Activated CD4-positive, alpha-beta T cell treated with anti-CD3 and anti-CD28 coated beads for 4 hours (primary cell): Measurements from ENCODE around the gene RNLS.
"Not testable (repeated sequence)": the region's sequence is repeated elsewhere in the genome, so short reads cannot be mapped to it uniquely, and the experiment has no call there.

Experiments
- DNase-seq, 2 donors: peaks; one replicate each; pipeline ENCODE4 v3.0.0-alpha.2; 2020

The RNLS gene

GRCh38 chr10:88332503-88333247 is 250.4 kb downstream of the RNLS start:
- DNase-seq, result no peak

GRCh38 chr10:88330174-88330573 is 252.9 kb downstream of the RNLS start:
- no peak for DNase-seq

- DNase-seq, result no peak
These were observed 260.6 kb downstream of the RNLS start for GRCh38 chr10:88322324-88323063.

GRCh38 chr10:88319960-88320517 is 263.1 kb downstream of the RNLS start:
- no peak for DNase-seq

DNA sequence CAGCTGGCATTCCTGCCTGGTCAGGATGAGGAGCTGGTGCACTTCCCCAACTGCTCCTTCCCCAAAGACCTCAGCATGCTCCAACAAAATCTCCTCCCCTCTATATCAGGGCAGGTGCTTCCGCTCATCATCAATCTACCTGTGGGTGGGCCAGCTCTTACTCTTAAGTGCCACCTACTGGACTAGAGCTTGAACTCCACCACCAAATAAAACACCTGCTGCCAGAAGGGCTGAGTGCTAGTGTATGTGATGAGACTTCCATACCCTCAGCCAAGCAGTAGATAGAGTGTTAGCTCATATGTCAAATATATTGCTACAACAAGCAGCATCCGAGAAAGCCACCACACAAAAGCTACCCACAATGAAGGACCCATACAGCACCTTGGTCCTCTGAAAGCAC is 264.3 kb downstream of the RNLS start:
- DNase-seq, result no peak

GRCh38 chr10:88317099-88317498 is 266.0 kb downstream of the RNLS start:
- no peak for DNase-seq

GRCh38 chr10:88316292-88316861 is 266.7 kb downstream of the RNLS start:
- DNase-seq, result no peak

DNA sequence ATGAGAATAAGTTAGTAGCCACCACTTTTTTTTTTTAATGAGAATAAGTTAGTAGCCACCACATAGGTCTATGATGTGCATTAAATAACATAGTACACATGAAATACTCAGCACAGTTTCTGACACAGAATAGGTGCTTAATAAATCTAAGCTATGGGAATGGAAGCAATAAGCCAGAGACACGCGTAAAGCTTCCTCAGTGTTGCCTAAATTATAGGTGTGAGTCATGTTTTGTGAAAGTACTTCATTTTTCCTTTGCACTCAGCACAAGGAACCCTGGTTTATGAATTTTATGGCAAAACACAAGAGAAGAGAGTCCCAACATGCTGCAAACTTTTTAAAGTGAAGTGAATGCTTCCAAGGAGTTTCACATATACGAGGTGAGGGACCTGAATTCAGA is 267.4 kb downstream of the RNLS start:
- DNase-seq, result no peak

- no peak for DNase-seq
These were observed 268.8 kb downstream of the RNLS start for GRCh38 chr10:88314362-88314761.

- no peak for DNase-seq
These were observed 269.2 kb downstream of the RNLS start for GRCh38 chr10:88313878-88314277.

- DNase-seq, result no peak
These were observed 270.3 kb downstream of the RNLS start for GRCh38 chr10:88312855-88313254.

GRCh38 chr10:88311264-88311663 is 271.9 kb downstream of the RNLS start:
- no peak for DNase-seq

DNA sequence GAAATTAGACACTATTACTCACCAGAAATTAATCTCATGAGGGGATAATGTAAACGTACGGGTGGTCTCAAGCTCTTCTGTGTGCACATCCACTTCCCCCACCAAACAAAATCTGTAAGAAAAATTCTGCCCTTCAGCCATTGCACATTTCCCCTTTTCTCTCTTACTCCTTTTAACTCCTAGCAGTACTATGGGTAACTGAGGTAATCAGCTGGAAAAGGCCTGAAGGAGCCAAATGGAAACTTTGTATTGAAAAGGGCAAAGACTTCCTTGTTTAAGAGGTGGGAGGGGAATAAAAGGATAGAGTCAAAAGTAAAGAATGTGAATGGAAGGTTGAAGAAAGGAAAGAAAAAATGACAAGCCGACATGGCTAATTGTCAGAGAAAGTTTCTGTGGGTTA is 273.8 kb downstream of the RNLS start:
- DNase-seq, result no peak

- DNase-seq, result not testable (repeated sequence)
These were observed 274.8 kb downstream of the RNLS start for GRCh38 chr10:88308361-88308760.

DNA sequence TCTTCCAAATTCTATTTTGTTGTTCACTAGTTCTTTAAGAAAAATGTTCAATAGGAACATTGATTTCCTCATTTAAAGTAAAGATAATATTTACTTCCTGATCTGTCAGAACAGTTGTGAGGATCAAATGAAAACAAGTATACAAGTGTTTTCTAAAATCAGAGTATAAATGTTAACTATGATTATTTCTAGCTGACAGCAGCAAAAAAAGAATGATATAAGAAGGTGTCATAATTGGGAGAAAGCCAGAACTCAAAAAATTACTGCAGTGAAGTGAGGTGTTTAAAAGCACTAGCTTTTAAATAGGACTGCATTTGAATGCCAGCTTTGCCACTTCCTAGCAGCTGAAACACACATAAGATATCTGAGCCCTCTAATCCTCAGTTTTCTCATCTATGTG is 283.3 kb downstream of the RNLS start:
- no peak for DNase-seq

DNA sequence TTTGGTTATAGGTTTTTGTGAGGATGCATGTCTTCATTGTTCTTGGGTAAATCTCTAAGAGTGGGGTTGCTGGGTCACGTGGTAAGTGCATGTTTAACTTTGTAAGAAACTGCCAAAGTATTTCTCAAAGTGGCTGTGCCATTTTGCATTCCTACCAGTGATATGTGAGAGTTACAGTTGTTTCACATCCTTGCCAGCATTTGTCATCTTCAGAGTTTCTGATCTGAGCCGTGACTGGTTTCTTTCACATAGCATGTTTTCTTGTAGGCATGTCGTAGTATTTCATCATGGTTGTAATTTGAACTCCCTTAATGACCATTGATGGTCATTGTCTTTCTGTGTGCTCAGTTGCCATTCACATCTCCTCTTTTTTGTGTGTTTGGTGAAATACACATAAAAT is 286.0 kb downstream of the RNLS start:
- DNase-seq, result no peak

DNA sequence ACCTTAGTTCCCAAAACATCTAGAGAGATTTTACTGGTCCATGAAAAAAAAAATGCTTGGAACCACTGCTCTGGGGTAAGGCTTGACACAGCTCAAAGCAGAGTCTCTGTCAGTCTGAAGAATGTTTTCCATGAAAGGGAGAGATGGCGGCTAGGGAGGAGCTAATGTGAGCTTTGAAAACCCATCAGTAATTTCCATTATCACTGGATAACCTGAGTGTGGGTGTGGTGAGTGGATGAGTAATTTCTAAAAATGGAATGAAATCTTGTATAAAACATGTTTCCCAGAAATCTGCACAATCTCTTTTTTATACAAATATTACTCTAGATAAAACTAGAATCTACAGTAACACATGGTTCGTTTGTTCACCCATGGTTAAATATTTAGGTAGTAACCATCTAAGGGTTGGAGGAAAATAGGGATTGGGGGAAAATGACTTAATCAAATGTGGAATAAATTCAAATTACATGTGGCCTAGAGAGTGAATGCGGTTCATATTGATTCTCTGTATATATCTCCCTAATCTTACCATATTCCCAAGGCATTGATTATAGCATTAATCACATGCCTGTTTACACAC is 289.4 kb downstream of the RNLS start:
- DNase-seq, result no peak

GRCh38 chr10:88293073-88293472 is 290.0 kb downstream of the RNLS start:
- DNase-seq, result no peak

DNA sequence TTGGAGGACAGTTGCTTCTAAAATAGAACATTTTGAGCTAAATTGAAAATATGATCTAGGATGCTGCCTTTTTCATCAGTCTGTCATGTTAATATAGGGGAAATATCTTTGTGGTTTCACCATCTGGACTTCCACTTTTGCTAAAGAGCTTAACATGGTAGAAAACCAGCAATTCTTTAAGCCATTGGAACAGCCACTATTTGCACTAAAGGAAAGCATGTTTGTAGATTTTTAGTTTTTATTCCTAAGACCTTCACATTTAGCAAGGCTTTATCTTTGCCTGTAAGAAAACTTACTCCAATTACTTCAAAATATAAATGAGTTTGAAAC is 291.0 kb downstream of the RNLS start:
- no peak for DNase-seq

DNA sequence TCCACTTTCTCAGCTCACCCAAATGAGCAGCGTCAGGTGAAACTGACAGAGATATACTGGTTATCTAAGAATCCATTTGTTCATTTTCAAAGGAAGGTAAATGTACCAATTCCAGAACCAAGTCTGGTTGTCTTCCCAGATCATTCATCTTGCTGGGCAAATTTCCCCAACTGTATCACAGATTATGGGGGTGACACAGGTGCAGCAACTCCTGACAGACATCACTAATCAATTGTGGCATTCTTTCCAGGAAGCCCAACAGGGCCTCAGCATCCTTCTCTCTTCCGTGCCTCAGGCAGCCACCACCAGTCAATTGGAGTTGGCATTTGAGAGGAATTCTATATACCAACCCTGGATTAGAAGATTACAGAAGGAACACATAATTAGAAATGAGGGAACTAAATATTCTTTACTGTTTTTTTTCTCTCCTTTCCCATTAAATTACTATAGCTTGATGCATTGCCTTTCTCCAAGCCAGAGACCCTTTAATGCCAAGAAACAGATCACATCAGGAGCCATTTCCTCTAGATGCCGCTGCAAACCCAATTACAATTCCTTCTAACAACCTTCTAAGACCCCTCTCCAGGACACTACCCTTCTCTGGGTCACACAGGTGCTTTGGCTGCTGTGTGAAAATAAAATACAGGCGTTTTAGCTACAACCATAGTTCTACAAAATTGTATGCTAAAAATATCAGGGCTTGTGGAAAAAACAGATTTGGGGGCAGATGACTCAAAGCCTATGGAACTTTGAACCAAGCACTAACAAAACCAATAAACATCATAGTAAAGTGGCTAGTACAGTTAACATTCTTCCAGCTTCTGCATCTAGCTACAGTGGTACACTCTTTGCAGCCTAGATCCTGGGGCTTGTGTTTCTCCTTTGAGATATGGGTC is 291.6 kb downstream of the RNLS start:
- no peak for DNase-seq

DNA sequence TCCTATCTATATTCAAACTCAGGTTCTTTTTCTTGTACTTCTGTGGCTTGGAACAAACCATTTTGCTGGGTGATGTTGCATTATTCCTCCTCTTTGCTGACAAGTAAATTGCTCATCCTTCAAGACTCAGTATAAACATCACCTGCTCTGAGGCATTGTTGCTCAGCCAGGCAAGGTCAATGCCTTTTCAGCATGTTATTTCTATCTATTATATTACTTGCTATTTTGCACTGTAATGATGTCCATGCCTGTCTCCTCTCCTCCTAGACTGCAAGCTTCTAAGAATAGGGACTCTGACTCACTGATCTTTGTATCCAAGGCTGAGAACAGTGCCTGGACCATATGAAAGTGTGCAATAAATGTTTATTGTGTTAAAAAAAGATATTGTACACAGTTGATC is 293.8 kb downstream of the RNLS start:
- no peak for DNase-seq

- no peak for DNase-seq
These were observed 294.6 kb downstream of the RNLS start for GRCh38 chr10:88288320-88289059.
